ENCODE results near the gene CUZD1. TPM values are rescaled to one million over a fixed set of nuclear protein-coding genes. Genes with fewer than 3 reads are reported as not detected.

CUZD1 gene
- total and polyA plus RNA-seq, 9 of the 15 experiments (the other 6 are each of a cell fraction or from before 2014, with no cell fraction given) = 0.51 to 1.7 (median 1.1) TPM

DNA sequence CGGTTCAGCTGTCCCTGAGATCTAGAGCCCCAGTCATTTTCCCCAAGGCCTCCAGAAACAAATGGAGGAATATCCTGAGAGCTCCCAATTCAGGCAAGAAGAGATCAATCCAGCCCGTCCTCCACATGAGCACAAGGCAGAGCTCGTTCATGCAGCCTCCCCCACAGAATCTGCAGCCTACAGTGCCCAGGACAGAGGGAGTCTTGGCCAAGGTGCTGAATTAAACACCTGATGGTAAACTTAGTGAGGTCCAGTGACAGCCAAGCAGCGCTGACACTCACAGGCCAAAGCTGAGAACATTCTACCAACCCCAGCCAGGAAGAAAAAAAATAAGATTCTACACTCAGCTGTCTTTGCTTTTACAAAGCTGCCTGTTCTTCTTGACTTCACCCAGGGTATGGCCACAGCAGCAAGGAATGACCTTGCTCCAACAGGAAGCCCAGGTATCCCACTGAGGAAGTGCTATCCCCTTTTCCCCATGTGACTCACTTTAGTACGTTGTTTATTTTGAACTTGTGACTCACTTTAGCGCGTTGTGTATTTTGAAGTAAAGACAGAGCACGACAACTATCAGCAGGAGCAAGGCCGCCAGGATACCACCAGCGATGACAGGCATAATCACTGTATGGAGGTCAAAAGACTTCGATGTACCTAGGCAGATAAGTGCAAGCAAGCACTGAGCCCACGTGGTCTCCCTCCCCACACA lies 4.4 kb upstream of the CUZD1 start:
- H3K4me3 ChIP-seq = no peak overlapping the region
- no peak overlapping the region for H3K4me2 ChIP-seq (ENCODE audit: insufficient read depth, low read length)
- no peaks in the 10 kb centered on the region for H3K9me3 ChIP-seq (replicated peaks; ENCODE audit: control insufficient read depth, insufficient read depth, low read depth, low read length)
- CTCF ChIA-PET (ENCODE audit: low intra/inter-chr PET ratio) = no interaction called here
- no peak overlapping the region for H2AFZ ChIP-seq (ENCODE audit: low read depth, low read length)
- DNase-seq (ENCODE audit: extremely low read depth in 1 of 4, low spot score in 3 of 4) = no peak
- no peaks in the 10 kb centered on the region for H3K27me3 ChIP-seq (ENCODE audit: control insufficient read depth in 2 of 2, insufficient read depth in 2 of 2, low read length in 2 of 2)
- intact Hi-C loops (cut with micrococcal nuclease) (no loop called here), in situ Hi-C loops (cut with MboI) (no loop called here)
- H3K9ac ChIP-seq (ENCODE audit: insufficient read depth in 1 of 2, low read depth in 2 of 2, low read length in 2 of 2) = no peak overlapping the region
- no peaks in the 10 kb centered on the region for H3K9me1 ChIP-seq (ENCODE audit: control insufficient read depth, insufficient read depth, low read length)
- no peak for FAIRE-seq
- H4K20me1 ChIP-seq (replicated peaks; ENCODE audit: control insufficient read depth, insufficient read depth, low read length) = no peaks in the 10 kb centered on the region
- TF ChIP-seq KAT2B (IDR thresholded peaks at IDR 0.05; ENCODE audit: low read depth, low read length) (no peak), FOSL1 (tag; conservative IDR thresholded peaks at IDR 0.05) (0 out of 2 replicates have a peak, but pooled peaks have one; percentile 19), MEIS2 (IDR thresholded peaks at IDR 0.05; ENCODE audit: partially characterized antibody) (peak; percentile 27), TCF3 (CRISPR knock-in tag; IDR thresholded peaks at IDR 0.05) (0 out of 2 replicates have a peak, but pooled peaks have one; percentile 25)
- TF ChIP-seq, protein P1, sequence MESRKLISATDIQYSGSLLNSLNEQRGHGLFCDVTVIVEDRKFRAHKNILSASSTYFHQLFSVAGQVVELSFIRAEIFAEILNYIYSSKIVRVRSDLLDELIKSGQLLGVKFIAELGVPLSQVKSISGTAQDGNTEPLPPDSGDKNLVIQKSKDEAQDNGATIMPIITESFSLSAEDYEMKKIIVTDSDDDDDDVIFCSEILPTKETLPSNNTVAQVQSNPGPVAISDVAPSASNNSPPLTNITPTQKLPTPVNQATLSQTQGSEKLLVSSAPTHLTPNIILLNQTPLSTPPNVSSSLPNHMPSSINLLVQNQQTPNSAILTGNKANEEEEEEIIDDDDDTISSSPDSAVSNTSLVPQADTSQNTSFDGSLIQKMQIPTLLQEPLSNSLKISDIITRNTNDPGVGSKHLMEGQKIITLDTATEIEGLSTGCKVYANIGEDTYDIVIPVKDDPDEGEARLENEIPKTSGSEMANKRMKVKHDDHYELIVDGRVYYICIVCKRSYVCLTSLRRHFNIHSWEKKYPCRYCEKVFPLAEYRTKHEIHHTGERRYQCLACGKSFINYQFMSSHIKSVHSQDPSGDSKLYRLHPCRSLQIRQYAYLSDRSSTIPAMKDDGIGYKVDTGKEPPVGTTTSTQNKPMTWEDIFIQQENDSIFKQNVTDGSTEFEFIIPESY (CRISPR knock-in tag; IDR thresholded peaks at IDR 0.05) = peak; percentile 49; the same call in 1 of the 2 replicates
- 32% methylated on average over 7 of the region's 12 CpGs for WGBS (ENCODE audit: insufficient coverage, low coverage, missing lambda C conversion rate)
- H3K79me2 ChIP-seq (ENCODE audit: control insufficient read depth, insufficient read depth, low read length) = no peaks in the 10 kb centered on the region
- BruUV-seq (replicated peaks) = no TSS peak
- POLR2A ChIA-PET = no interaction called here
- no peaks in the 10 kb centered on the region; a peak in 1 of 5 replicates for H3K4me1 ChIP-seq (replicated peaks in 1 of 2; ENCODE audit: control insufficient read depth in 2 of 2, insufficient read depth in 2 of 2, low read length in 2 of 2)
- no peak overlapping the region; the same call in 2 of the 3 replicates for H3K27ac ChIP-seq (ENCODE audit: extremely low read depth, low read depth, low read length)
- H3K36me3 ChIP-seq (ENCODE audit: control insufficient read depth, insufficient read depth, low read length) = peaks cover 44% of the 10 kb centered on the region; the same call in 2 of the 3 replicates
- no peak for ATAC-seq
